Subcutaneous adipose tissue (tissue), 4 donors: ENCODE data around the gene SPINK13. TPM values are rescaled to one million over a fixed set of nuclear protein-coding genes. Genes with fewer than 3 reads are reported as not detected.

Source experiments
- small RNA-seq: library from RNA; depleted of rRNA; stranded (forward); fragments of <200 nt; gene quantifications from one replicate; pipeline ENCODE3, GENCODE V24; 2016
- total RNA-seq, 4 donors: library from RNA; depleted of rRNA; stranded (reverse); fragments of >200 nt; gene quantifications; one replicate each; pipeline ENCODE4 v1.1.0, GENCODE V29; 2016
- TF ChIP-seq, protein P1 (sequence below): fragments of 450-650 bp; IDR thresholded peaks from one replicate; pipeline ENCODE4 v1.5.1; 2016; ENCODE audit warnings: low read depth, mild to moderate bottlenecking, control low read depth, antibody characterized with exemption, moderate library complexity

Gene SPINK13
- total RNA-seq, 4 donors from 2014 or later: 2.4 TPM; not detected in 3

DNA sequence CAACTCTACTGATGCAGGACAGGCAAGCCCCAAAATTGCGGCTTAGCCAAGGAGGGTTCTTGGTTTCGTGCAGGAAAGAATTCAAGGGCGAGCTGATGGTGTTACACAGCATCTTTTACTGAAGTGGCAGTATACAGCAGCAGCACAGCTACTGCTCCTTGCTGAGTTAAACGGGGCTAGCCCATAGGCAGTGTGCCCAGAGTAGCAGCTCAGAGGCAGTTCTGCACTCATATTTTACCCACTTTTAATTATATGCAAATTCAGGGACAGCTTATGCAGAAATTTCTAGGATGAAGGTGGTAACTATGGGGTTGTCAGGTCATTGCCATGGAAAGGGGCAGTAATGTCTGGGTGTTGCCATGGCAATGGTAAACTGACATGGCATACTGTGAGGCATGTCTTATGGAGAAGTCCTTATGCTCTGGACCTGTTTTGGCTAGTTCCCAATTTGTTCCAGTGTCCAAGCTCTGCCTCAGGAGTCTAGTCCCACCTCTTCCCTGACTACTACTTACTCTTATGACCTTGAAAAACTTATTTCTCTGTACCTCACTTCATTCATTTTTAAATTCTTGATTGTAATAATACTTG is 64.8 kb downstream of the SPINK13 start:
- TF ChIP-seq, protein P1, sequence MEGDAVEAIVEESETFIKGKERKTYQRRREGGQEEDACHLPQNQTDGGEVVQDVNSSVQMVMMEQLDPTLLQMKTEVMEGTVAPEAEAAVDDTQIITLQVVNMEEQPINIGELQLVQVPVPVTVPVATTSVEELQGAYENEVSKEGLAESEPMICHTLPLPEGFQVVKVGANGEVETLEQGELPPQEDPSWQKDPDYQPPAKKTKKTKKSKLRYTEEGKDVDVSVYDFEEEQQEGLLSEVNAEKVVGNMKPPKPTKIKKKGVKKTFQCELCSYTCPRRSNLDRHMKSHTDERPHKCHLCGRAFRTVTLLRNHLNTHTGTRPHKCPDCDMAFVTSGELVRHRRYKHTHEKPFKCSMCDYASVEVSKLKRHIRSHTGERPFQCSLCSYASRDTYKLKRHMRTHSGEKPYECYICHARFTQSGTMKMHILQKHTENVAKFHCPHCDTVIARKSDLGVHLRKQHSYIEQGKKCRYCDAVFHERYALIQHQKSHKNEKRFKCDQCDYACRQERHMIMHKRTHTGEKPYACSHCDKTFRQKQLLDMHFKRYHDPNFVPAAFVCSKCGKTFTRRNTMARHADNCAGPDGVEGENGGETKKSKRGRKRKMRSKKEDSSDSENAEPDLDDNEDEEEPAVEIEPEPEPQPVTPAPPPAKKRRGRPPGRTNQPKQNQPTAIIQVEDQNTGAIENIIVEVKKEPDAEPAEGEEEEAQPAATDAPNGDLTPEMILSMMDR: no peak

DNA sequence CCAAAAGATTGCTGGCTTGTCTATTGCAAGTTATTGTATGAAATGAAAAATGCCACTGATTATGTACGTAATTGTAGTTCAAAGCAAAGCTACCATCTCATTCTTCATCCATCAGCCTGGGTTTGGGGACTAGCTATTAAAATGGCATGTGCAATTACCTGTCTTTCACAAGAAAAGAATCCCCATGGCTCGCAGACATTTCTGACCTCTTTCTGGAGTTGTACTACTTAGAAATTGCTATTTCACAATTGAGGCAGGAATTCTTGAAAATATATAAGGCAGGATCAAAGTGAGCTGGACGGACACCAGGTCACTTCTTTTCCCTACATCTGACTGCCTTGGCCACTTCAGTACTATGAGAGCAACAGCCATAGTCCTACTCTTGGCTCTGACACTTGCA is 66.7 kb downstream of the SPINK13 start, which contains the start of gene SPINK9:
SPINK9 (plus strand) TSS at position 301 of the 400 bp plus-strand sequence; CDS start at position 356, 55 bp downstream.
- TF ChIP-seq, protein P1: no peak

Small RNAs within 50 kb of the gene (small RNA-seq; reads per million reads assigned to genes)
- gene HMGN1P16: not detected

Other genes starting within 250 kb of the SPINK13 start
- under 1 TPM in 2 of 4 donors, not detected in 2; 0.51 to 0.57 TPM for gene SPINK5, start 204.8 kb upstream of the SPINK13 start, total RNA-seq
- not detected for gene SPINK14, start 100.2 kb upstream of the SPINK13 start, total RNA-seq
- not detected for gene SPINK6, start 65.8 kb upstream of the SPINK13 start, total RNA-seq
- not detected for gene MARCOL, start 30.3 kb upstream of the SPINK13 start, total RNA-seq
- gene SPINK7, start 43.6 kb downstream of the SPINK13 start, total RNA-seq: not detected
- not detected for gene SPINK9, start 66.8 kb downstream of the SPINK13 start, total RNA-seq
- 10 to 100 TPM; 56.3 to 94.7 (median 71.7) TPM for gene FBXO38, start 115.2 kb downstream of the SPINK13 start, total RNA-seq